Skeletal muscle tissue (tissue), 4 donors: ENCODE data around the gene FIGNL2. TPM values are rescaled to one million over a fixed set of nuclear protein-coding genes. Genes with fewer than 3 reads are reported as not detected.
"Not testable (repeated sequence)": the region's sequence is repeated elsewhere in the genome, so short reads cannot be mapped to it uniquely, and the experiment has no call there.

Source experiments
- H3K27ac ChIP-seq: one replicate; pipeline ENCODE4 v1.7.0; 2013; ENCODE audit warnings: mild to moderate bottlenecking, low read depth, low read length, inconsistent platforms
- H3K27me3 ChIP-seq, 3 donors: one replicate each; pipeline ENCODE4 v1.7.0; 2013; ENCODE audit warnings: low read length in 3 of 3; ENCODE audit not compliant: control insufficient read depth in 3 of 3, insufficient read depth in 3 of 3
- H3K36me3 ChIP-seq, 3 donors: one replicate each; pipeline ENCODE4 v1.7.0; 2013; ENCODE audit warnings: low read length in 3 of 3; ENCODE audit not compliant: control insufficient read depth in 3 of 3, insufficient read depth in 3 of 3
- H3K4me1 ChIP-seq, 3 donors: one replicate each; pipeline ENCODE4 v1.7.0; 2013; ENCODE audit warnings: low read length in 3 of 3, mild to moderate bottlenecking in 3 of 3; ENCODE audit not compliant: control insufficient read depth in 3 of 3, insufficient read depth in 3 of 3
- H3K4me3 ChIP-seq, 3 donors: one replicate each; pipeline ENCODE4 v1.7.0; 2013; ENCODE audit warnings: low read length in 3 of 3
- H3K9ac ChIP-seq, 3 donors: one replicate each; pipeline ENCODE4 v1.7.0; 2013; ENCODE audit warnings: low read length in 3 of 3, mild to moderate bottlenecking in 3 of 3, moderate library complexity in 2 of 3, low read depth in 1 of 3
- H3K9me3 ChIP-seq, 3 donors: one replicate each; pipeline ENCODE4 v1.7.0; 2013; ENCODE audit warnings: low read length in 3 of 3; ENCODE audit not compliant: control insufficient read depth in 3 of 3
- total RNA-seq: library from RNA; depleted of rRNA; stranded (reverse); fragments of >200 nt; gene quantifications from one replicate; pipeline ENCODE4 v1.2.3, GENCODE V29; 2014
- donor health status: Osteomylitis.

FIGNL2 gene
- total RNA-seq, 1 donor from 2014 or later = 1.0 TPM

GRCh38 chr12:51888316-51889215 is 40.0 kb upstream of the FIGNL2 start:
- no peak overlapping the region for H3K9ac ChIP-seq
- peaks cover 8% of the 10 kb centered on the region in 3 donors for H3K4me1 ChIP-seq
- H3K4me3 ChIP-seq = no peak overlapping the region
- H3K27me3 ChIP-seq = peaks cover 3 to 14% (median 12%) of the 10 kb centered on the region in 3 donors
- H3K9me3 ChIP-seq = peaks cover 0 to 2% (median 0%) of the 10 kb centered on the region in 3 donors
- no peak overlapping the region for H3K27ac ChIP-seq
- H3K36me3 ChIP-seq = no peaks in the 10 kb centered on the region

GRCh38 chr12:51887476-51888315 is 39.2 kb upstream of the FIGNL2 start, which contains the start of gene ANKRD33:
TSS of gene ANKRD33 (plus strand) at chr12:51888103. CDS start at chr12:51888187, 84 bp downstream.
- H3K36me3 ChIP-seq = no peaks in the 10 kb centered on the region
- H3K9ac ChIP-seq = no peak within 1 kb of the TSS
- peaks cover 0 to 2% (median 0%) of the 10 kb centered on the region in 3 donors for H3K9me3 ChIP-seq
- peaks cover 8% of the 10 kb centered on the region in 3 donors for H3K4me1 ChIP-seq
- H3K27me3 ChIP-seq = peaks cover 3 to 14% (median 12%) of the 10 kb centered on the region in 3 donors
- H3K4me3 ChIP-seq = no peak within 1 kb of the TSS
- no peak within 1 kb of the TSS for H3K27ac ChIP-seq

GRCh38 chr12:51886021-51886710 is 37.6 kb upstream of the FIGNL2 start:
- H3K9ac ChIP-seq = peak overlapping the region in 1 of 3 donors; percentile 47

GRCh38 chr12:51885294-51886020 is 36.9 kb upstream of the FIGNL2 start:
- Histone ChIP-seq H3K27me3 (peaks cover 3 to 14% (median 12%) of the 10 kb centered on the region in 3 donors), H3K27ac (peak overlapping the region; percentile 36)
- not testable (repeated sequence) for H3K9ac ChIP-seq, H3K4me1 ChIP-seq, H3K4me3 ChIP-seq, H3K9me3 ChIP-seq, H3K36me3 ChIP-seq

More at GRCh38 chr12:51886021-51886710, 37.6 kb upstream of the FIGNL2 start:
- Histone ChIP-seq H3K9me3 (peaks cover 0 to 2% (median 0%) of the 10 kb centered on the region in 3 donors), H3K4me1 (peaks cover 8% of the 10 kb centered on the region in 3 donors), H3K27ac (peak overlapping the region; percentile 36), H3K4me3 (no peak overlapping the region), H3K36me3 (no peaks in the 10 kb centered on the region), H3K27me3 (peaks cover 3 to 14% (median 12%) of the 10 kb centered on the region in 3 donors)

GRCh38 chr12:51884676-51885229 is 36.2 kb upstream of the FIGNL2 start:
- Histone ChIP-seq H3K4me1 (peaks cover 8% of the 10 kb centered on the region in 3 donors), H3K27me3 (peaks cover 3 to 14% (median 12%) of the 10 kb centered on the region in 3 donors), H3K9me3 (peaks cover 0 to 2% (median 0%) of the 10 kb centered on the region in 3 donors), H3K27ac (no peak overlapping the region), H3K36me3 (no peaks in the 10 kb centered on the region), H3K4me3 (no peak overlapping the region), H3K9ac (no peak overlapping the region)

GRCh38 chr12:51883998-51884675 is 35.6 kb upstream of the FIGNL2 start:
- peaks cover 8% of the 10 kb centered on the region in 3 donors for H3K4me1 ChIP-seq

GRCh38 chr12:51883295-51883694 is 34.8 kb upstream of the FIGNL2 start:
- H3K27ac ChIP-seq = no peak overlapping the region

More at GRCh38 chr12:51883998-51884675, 35.6 kb upstream of the FIGNL2 start:
- H3K36me3 ChIP-seq = no peaks in the 10 kb centered on the region
- no peak overlapping the region for H3K4me3 ChIP-seq
- H3K9ac ChIP-seq = no peak overlapping the region
- H3K27ac ChIP-seq = no peak overlapping the region
- H3K9me3 ChIP-seq = peaks cover 0 to 2% (median 0%) of the 10 kb centered on the region in 3 donors
- H3K27me3 ChIP-seq = peaks cover 3 to 12% (median 11%) of the 10 kb centered on the region in 3 donors

DNA sequence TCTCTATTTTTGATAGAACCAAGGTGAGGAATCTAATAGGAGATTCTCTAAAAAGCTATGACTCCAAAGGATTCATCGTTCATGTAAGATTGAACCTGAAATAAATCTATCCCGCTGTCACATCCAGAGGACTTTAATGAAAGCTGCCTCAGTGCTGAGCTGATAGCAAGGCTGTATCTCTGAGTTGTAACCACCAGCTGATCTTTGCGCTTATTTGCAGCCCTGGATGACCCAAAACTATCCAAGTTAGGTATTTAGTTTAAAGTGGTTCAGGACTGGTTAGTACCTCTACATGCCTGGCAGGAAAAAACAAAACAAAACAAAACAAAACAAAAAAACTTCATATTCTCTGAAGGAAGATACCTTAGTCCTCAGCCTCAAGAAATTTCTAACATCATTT is 30.6 kb upstream of the FIGNL2 start:
- H3K4me3 ChIP-seq = no peak overlapping the region
- H3K27me3 ChIP-seq = peaks cover 0 to 4% (median 3%) of the 10 kb centered on the region in 3 donors
- no peak overlapping the region for H3K27ac ChIP-seq
- no peaks in the 10 kb centered on the region for H3K36me3 ChIP-seq
- no peaks in the 10 kb centered on the region for H3K9me3 ChIP-seq
- H3K4me1 ChIP-seq = no peaks in the 10 kb centered on the region
- H3K9ac ChIP-seq = no peak overlapping the region

More at GRCh38 chr12:51883295-51883694, 34.8 kb upstream of the FIGNL2 start:
- Histone ChIP-seq H3K36me3 (no peaks in the 10 kb centered on the region), H3K9me3 (peaks cover 0 to 2% (median 0%) of the 10 kb centered on the region in 3 donors), H3K27me3 (peaks cover 3 to 4% (median 3%) of the 10 kb centered on the region in 3 donors), H3K4me3 (no peak overlapping the region), H3K9ac (no peak overlapping the region), H3K4me1 (peaks cover 8% of the 10 kb centered on the region in 3 donors)
